ENCODE measurements around the gene TMEM150A. TPM values are rescaled to one million over a fixed set of nuclear protein-coding genes. Genes with fewer than 3 reads are reported as not detected.

TMEM150A gene
- total and polyA plus RNA-seq, 2 of the 13 experiments (the other 11 are each of a cell fraction or from before 2014, with no cell fraction given), result 30.1 to 70.4 TPM

- TF ChIP-seq ZNF12 (CRISPR knock-in tag; IDR thresholded peaks at IDR 0.05) (no peak), ZNF747 (CRISPR knock-in tag; IDR thresholded peaks at IDR 0.05; ENCODE audit: borderline replicate concordance) (peak; percentile 28; the same call in 1 of the 2 replicates), ZFX (CRISPR knock-in tag; IDR thresholded peaks at IDR 0.05; ENCODE audit: low read depth) (no peak), NR2F1 (CRISPR knock-in tag; IDR thresholded peaks at IDR 0.05) (peak in 1 of 2 experiments; percentile 53; a peak in 2 of 4 replicates), PLRG1 (conservative IDR thresholded peaks at IDR 0.05) (no peak), SOX13 (IDR thresholded peaks at IDR 0.05) (no peak), SOX13 (CRISPR knock-in tag; conservative IDR thresholded peaks at IDR 0.05 in 1 of 2, IDR thresholded peaks at IDR 0.05 in 1 of 2) (peak in 1 of 2 experiments; percentile 44; a peak in 1 of 4 replicates), PHB2 (IDR thresholded peaks at IDR 0.05; ENCODE audit: partially characterized antibody) (no peak), ERF (CRISPR knock-in tag; IDR thresholded peaks at IDR 0.05) (peak; percentile 19; the same call in 1 of the 2 replicates), ZNF362 (CRISPR knock-in tag; IDR thresholded peaks at IDR 0.05; ENCODE audit: borderline replicate concordance) (no peak), MBD4 (IDR thresholded peaks at IDR 0.05; ENCODE audit: borderline replicate concordance, low read length) (no peak), SCMH1 (CRISPR knock-in tag; IDR thresholded peaks at IDR 0.05; ENCODE audit: borderline replicate concordance) (no peak), SP5 (CRISPR knock-in tag; IDR thresholded peaks at IDR 0.05; ENCODE audit: borderline replicate concordance, low read depth) (no peak), GABPA (IDR thresholded peaks at IDR 0.05; ENCODE audit: low read depth, low read length) (no peak), GABPA (CRISPR knock-in tag; IDR thresholded peaks at IDR 0.05; ENCODE audit: low read depth) (no peak), TFE3 (CRISPR knock-in tag; IDR thresholded peaks at IDR 0.05) (peak; percentile 42), MED8 (CRISPR knock-in tag; IDR thresholded peaks at IDR 0.05; ENCODE audit: insufficient replicate concordance) (no peak), PHF8 (CRISPR knock-in tag; IDR thresholded peaks at IDR 0.05) (peak; percentile 26; the same call in 1 of the 2 replicates), NFYB (CRISPR knock-in tag; IDR thresholded peaks at IDR 0.05) (0 out of 2 replicates have a peak, but pooled peaks have one; percentile 17), ZNF296 (CRISPR knock-in tag; conservative IDR thresholded peaks at IDR 0.05) (0 out of 2 replicates have a peak, but pooled peaks have one; percentile 39)
- TF ChIP-seq, protein P1, sequence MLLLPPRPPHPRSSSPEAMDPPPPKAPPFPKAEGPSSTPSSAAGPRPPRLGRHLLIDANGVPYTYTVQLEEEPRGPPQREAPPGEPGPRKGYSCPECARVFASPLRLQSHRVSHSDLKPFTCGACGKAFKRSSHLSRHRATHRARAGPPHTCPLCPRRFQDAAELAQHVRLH (CRISPR knock-in tag; IDR thresholded peaks at IDR 0.05; ENCODE audit: borderline replicate concordance, low read depth), result no peak; the same call in 1 of the 2 replicates
- TF ChIP-seq, protein P2, sequence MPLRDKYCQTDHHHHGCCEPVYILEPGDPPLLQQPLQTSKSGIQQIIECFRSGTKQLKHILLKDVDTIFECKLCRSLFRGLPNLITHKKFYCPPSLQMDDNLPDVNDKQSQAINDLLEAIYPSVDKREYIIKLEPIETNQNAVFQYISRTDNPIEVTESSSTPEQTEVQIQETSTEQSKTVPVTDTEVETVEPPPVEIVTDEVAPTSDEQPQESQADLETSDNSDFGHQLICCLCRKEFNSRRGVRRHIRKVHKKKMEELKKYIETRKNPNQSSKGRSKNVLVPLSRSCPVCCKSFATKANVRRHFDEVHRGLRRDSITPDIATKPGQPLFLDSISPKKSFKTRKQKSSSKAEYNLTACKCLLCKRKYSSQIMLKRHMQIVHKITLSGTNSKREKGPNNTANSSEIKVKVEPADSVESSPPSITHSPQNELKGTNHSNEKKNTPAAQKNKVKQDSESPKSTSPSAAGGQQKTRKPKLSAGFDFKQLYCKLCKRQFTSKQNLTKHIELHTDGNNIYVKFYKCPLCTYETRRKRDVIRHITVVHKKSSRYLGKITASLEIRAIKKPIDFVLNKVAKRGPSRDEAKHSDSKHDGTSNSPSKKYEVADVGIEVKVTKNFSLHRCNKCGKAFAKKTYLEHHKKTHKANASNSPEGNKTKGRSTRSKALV (CRISPR knock-in tag; IDR thresholded peaks at IDR 0.05), result no peak; the same call in 1 of the 2 replicates
- TF ChIP-seq, protein P3, sequence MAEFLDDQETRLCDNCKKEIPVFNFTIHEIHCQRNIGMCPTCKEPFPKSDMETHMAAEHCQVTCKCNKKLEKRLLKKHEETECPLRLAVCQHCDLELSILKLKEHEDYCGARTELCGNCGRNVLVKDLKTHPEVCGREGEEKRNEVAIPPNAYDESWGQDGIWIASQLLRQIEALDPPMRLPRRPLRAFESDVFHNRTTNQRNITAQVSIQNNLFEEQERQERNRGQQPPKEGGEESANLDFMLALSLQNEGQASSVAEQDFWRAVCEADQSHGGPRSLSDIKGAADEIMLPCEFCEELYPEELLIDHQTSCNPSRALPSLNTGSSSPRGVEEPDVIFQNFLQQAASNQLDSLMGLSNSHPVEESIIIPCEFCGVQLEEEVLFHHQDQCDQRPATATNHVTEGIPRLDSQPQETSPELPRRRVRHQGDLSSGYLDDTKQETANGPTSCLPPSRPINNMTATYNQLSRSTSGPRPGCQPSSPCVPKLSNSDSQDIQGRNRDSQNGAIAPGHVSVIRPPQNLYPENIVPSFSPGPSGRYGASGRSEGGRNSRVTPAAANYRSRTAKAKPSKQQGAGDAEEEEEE (CRISPR knock-in tag; IDR thresholded peaks at IDR 0.05; ENCODE audit: borderline replicate concordance), result no peak; the same call in 1 of the 2 replicates
Observed at GRCh38 chr2:85601771-85602475, 575 bp downstream of the TMEM150A start (continued).
